Germinal center (tissue), 1 donor: Measurements from ENCODE around the gene SFTA2.
"Not testable (repeated sequence)": the region's sequence is repeated elsewhere in the genome, so short reads cannot be mapped to it uniquely, and the experiment has no call there.

Experiments
- DNase-seq: peaks from one replicate; pipeline ENCODE4 v3.0.0; 2012; ENCODE audit warnings: mixed read lengths, low spot score

Gene SFTA2

DNA sequence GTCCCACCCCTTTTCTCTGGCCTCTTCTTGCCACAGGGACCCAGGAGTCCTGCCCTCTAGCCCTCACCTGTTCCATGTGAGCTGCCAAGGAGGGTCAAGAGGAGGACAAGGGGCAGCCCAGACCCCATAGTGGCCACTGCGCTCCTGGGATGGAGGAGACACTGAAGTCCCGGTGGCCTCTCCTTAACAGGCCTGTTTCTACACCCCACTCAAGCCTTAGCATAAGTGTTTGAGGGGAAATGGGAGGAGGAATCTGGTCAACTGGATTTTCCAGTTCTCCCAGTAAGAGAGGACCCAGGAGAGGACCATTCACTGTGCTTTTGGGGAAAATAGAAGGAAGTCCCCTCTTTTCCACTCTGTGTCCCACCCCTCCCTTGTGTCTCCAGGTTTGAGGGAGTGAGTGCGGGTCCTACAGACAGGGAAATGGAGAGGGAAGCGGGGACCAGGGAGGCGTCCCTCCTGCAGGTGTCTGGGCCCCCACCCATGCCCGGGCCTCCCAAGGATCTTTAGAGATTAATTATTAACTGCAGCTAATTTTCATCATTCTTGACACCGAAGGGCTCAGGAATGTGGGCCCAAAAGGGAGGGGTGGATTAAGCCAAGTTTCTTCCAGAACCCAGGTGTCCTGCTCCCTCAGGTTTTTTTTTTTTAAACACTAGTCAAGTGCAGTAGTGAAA, at the start of gene SFTA2:
Gene SFTA2, minus strand, starts transcription at position 202 of the 677 bp plus-strand sequence. Its CDS starts 74 bp downstream, at position 128.
- DNase-seq, result no peak

DNA sequence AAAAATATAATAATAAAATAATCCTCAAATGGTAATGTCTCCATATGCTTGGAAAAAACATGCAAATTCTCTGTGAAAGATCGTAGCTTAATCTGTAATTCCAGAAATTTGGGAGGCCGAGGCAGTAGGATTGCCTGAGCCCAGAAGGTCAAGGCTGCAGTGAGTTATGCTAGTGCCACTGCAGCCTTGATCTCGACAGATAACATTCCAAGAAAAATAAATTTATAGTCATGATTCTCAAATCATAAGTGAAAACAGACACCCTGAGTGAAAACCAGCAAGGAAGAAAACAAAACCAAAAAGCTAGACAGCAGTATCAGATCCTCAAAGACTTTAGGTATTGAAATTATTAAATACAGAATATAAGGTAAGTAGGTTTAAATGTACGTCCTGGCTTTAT, 47.7 kb upstream of the SFTA2 start:
- no peak for DNase-seq

DNA sequence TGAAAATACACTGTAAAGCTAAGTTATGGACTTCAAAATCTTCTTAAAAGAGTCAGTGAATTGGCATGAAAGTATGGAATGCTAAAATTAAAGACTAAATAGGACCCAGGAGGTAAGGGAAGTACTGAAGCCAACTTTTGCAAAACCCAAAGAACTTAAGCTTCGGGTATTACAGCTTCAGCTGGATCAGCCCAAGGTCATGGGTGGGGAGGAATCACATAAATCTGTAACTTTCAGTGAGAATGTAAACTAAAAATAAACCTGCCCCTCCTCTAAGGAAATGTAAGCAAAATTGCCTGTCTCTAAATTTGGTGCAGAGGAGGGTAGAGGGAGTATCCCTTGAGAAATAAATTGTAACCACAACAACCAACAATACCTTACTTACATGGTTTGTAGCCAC, 47.2 kb upstream of the SFTA2 start:
- DNase-seq, result no peak

DNA sequence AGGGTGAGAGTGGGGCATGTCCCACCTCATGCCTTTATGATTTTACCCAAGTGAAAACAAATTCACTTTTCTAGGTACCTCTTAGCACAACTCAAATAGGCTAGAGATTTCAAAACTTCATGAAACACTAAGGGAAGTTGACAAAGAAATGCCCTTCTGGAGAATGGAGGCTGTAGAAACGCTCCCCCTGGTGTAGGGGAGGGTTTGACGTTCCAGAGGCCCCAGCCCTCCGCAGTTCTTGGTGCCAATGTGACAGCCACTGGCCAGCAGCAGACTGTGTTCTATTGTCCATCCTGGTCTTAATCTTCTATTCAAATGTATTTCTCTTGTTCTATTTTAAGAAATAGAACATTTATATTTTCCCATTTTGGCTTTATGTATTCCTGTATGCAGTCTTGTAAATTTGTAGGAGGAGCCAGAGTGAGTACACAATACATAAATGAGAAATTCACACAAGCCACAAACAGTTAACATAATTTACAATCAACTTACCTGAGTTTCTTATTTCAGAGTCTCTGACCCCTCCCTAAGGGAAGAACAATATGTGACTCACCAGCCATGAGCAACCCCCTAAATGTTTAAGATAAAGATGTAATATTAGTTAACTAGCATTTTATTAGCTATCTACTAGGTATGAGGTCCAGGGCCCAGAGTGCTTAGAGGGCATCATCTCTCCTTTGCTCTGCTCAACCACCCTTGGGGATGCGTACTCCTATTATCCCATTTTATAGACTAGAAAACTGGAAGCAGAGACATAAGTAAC, 42.7 kb upstream of the SFTA2 start:
- DNase-seq, result no peak

DNA sequence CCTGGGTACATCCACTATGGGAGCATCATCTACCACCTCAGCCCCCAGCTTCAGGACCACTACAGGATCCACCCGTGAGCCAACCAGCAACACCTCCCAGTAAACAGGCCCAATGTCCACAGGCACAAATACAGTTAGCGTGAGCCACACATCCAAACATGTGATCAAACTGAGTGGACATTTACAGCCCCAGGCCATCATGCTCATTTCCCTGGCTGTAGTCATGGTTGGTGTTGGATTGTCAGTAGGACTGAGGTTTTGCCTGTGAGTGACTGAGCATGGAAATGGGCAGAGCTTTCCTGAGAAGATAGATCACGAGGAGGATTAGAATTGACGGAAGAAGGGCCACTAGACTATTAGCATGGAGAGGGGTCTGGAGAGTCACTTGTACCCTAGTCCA, 40.8 kb upstream of the SFTA2 start:
- DNase-seq, result no peak

DNA sequence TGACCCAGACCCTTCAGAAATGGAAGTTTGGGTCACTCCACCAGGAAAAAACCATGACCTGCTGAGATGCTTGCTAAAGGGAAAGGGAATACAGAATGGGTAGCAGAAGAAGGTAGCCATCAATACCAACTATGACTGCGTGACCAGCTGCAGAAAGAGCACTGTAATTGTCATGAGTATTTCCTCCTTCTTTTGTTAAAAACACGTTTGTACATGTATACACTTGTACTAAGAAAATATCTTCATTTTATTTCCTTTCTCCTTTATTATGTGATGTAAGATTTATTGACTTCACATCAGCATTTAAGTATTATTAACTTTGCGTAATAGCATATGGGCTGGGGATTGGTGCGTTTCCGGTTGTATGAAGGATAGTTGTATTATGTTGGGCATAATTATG, 39.0 kb upstream of the SFTA2 start:
- DNase-seq, result no peak

DNA sequence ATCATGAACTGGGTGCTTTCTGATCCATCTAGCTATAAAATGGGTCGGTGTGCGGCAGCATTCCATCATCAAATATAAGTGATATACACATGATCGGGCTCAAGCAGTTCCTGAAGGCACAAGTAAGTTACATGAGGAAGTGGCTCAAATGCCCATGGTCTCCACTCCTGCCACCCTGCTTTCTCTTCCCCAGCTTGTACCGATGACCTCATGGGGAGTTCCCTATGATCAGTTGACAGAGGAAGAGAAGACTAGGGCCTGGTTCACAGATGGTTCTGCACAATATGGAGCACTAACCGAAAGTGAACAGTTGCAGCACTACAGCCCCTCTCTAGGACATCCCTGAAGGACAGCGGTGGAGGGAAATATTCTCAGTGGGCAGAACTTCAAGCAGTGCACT, 37.2 kb upstream of the SFTA2 start:
- DNase-seq, result not testable (repeated sequence)

DNA sequence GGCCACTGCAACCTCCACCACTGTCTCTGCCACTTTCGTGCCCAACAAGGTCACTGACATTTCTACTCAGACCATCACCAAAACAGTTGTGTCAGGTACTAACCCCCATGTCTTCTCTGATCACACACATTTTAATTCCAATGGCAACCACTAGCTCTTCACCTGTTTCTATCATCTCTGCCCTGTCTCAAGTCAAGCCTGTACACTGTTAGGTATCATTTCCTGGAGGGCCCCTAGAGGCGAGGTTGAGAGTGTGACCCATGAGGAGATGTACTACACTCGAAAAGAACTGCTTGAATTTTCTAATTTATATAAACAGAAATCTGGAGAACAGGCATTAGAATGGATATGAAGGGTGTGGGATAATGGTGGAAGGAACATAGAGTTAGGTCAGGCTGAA, 34.2 kb upstream of the SFTA2 start:
- DNase-seq, result no peak

DNA sequence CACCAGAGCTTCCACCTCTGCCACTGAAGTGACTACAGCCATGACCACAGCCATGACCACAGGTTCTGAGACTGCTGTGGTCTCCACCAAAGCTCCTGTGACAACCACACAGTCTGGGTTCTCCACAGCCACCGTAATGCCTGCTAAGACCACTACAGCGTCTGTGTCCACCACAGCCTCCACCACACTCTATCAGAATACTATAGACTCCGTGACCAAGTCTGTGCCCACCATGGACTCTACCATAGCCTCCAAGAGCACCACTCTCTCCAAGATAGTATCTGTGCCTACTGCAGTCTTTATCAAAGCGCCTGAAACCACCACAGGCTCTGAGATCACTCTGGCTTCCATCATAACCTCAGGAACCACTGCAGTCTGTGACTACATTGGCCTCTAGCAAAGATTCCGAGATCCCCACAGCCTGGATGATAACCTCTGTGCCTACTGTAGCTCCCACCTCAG, 33.2 kb upstream of the SFTA2 start:
- no peak for DNase-seq

DNA sequence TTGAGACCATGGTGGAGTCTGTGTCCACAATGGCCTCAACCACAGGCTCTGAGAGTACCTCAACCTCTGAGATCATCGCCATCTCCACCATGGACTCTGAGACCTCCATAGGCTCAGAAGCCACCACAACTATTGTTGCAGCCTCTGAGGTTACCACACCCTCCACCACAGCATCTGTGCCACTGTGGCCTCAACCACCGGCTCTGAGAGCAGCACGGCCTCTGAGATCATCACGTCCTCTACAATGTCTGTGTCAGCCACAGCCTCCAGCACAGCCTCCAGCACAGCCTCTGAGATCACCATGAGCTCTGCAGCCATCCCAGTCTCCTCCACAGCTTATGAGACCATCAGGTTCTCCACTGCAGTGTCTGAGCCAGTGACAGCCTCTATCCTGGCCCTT, 32.1 kb upstream of the SFTA2 start:
- no peak for DNase-seq

DNA sequence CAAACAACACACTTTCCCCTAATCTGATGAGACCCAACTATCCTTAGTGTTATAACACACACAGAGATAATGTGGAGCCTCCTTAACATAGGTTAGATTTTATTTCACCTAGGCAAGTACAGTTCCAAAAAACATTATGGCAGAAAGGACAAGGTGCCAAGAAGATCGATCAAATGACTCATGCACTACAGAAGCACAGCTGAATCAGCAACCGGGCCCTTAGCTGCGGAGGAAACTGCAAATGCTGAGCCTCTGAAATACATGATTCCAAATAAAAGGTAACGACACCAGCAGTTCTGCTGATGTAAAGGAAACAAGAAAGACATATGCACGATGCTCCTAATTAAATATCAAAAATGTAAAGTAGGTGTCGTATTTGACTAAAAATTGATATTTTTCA, 31.7 kb upstream of the SFTA2 start:
- no peak for DNase-seq

DNA sequence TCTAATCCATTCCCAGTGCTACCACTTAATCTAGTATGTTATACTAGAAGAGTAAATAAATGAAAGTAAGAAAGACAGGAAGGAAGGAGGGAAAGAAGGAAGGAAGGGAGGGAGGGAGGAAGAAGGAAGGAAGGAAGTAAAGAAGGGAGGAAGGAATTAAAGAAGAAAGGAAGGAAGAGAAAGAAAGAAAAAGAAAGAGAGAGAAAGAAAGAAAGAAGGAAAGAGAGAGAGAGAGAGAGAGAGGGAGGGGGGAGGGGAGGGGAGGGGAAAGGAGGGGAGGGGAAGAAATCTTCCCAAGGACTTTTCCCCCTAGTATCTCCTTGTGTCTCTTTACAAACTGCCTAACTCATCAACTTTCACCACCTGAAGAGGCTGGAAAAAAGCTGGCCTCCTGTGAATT, 30.7 kb upstream of the SFTA2 start:
- no peak for DNase-seq

DNA sequence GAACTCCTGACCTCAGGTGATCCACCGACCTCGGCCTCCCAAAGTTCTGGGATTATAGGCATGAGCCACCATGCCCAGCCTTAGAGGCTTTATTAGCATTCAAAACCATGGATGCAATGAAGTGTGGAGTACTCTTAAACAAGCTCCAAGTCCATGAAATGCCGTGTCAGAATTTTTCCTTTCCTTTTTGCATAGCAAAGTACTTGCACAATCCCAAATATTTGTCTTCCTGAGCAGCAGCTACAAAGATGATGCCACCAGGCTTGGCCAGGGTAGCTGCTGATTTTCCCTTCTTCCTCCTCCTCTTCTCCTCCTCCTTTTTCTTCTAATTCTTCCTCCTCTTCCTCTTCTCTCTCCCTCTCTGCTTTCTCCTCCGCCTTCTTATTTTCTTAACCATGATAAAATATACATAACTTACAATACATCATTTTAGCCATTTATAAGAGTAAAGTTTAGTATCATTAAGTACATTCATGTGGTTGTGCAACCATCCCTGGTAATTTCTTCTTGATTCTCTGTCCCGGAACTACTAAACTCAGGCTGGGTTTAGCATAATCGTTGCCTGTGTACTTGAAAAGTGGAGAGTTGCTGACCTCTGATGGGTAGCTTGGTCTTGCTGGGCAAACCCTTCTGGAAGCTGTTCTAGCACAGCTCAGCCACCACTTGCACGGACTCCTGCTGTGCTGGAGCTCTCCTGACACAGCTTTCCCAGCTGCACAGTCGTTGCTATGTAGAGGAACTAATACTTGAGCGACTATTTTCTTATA, 29.1 kb upstream of the SFTA2 start:
- DNase-seq, result no peak

DNA sequence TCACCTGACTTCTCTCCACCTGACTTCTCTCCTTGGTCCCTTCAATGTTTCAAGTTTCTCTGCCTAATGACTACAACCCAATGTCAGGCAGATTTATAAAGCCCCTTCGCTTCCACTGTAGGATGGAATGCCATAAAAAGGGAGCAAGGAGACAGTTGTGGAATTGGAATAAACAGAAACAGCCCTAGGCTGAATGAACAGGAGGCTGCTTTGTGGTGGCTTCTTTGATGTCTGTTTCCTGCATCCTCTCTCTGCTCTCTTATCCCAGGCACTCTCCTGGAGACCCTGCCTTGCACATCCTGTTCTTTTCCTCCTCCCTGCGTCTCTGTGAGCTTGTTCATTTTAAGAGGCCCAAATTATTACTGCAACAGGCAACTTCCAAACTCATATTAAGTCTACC, 25.7 kb upstream of the SFTA2 start:
- DNase-seq, result no peak

DNA sequence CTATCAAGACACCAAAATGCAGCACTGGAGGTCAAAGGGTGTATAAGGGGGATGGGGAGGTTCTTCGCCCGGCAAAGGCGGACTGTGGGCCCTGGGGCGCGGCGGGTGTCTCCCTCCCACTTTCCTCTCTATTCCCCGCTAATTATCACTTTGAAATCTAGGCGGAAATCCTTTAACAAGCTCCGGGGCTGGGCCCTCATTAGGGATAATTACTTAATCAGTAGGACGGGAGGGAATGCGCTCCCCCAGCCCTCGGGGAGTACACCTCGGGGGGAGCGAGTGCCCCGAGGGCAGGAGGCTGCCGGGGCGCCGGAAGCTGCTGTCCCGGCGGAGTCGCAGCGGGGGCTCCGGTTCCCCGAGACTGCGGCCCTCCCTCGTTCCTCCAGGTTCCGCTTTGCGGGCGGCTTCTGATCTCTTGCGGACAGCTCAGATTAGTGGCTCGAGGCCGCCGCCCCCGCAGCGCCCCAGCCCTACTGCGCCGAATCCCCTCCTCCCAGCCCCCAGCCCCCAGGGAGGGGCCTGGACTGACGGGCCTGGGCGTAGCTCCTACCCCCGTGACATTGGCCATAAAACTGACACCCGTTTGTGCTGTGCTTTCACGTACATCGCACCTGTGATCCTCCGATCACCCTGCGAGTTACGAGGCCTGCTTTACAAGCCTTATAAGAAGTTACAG, 23.5 kb upstream of the SFTA2 start:
- peak; percentile 83 for DNase-seq

DNA sequence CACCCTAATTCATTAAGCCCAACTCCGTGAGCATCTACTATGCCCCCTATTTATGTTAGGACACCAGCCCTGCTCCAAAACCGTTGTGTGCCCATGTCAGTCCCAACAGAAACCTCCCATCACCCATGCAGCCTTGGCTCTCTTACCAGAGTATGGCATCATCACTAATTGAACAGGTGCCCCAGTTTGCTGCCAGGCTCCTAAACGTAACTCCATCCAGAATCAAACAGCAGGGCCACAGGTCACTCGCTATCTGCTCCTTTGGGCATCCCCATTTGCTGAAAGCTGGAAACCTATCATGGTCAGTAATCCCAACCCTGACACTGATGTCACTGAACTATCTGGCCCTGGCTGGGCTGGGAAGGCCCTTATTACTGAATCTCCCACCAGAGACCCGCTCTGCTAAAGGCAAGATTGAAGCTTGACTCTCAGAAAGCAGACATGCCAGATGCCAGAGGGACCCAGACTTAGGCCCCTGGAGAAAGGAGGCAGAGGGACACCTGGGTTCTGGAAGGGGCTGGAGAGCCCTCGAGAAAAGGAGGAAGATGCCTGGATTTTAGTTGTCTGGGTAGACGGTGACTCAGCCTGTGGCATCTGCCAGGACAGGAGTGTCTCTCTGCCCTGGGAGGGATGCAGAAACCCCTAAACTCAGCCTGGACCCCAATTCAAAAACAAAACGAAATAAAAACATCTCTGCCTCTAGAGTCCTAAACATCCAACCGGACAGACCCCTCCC, 22.8 kb upstream of the SFTA2 start:
- no peak for DNase-seq

DNA sequence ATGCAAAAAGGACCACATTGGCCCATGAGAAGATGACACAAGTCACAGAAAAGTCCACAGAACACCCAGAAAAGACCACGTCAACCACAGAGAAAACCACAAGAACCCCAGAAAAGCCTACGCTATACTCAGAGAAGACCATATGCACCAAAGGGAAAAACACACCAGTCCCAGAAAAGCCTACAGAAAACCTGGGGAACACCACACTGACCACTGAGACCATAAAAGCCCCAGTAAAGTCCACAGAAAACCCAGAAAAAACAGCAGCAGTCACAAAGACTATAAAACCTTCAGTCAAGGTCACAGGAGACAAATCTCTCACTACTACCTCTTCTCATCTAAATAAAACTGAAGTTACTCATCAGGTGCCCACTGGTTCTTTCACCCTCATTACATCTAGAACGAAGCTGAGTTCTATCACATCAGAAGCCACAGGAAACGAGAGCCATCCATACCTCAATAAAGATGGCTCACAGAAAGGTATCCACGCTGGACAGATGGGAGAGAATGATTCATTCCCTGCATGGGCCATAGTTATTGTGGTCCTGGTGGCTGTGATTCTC, 20.0 kb upstream of the SFTA2 start:
- DNase-seq, result no peak

DNA sequence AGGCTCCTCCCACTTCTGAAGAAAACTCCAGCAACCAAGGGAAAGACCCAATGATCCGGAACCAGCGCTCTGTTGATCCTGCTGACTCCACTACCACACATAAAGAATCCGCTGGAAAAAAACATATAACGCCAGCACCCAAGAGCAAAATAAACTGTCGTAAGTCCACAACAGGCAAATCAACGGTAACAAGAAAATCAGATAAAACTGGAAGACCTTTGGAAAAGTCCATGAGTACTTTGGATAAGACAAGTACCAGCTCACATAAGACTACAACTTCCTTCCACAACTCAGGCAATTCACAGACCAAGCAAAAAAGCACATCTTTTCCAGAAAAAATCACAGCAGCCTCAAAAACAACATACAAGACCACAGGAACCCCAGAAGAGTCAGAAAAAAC, 16.8 kb upstream of the SFTA2 start:
- DNase-seq, result no peak

DNA sequence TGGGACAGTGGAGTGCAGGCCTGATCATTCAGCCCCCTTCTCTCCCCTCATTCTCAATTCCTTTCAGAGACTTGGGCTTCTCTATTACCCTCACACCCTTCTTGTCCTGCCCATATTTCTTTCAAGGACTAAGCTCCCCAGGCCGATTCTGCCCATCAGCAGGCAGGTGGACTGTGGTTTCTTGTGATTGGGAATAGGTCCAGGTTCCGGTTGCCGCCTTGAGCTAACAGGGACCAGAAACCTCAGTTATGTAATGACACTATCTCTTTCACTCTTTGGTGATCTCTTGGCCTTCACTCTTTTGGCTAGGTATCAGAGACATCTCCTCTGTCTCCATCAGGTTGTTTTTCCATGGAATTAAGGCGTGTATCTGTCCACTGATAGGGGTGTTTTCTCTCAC, 15.3 kb upstream of the SFTA2 start:
- DNase-seq, result no peak

DNA sequence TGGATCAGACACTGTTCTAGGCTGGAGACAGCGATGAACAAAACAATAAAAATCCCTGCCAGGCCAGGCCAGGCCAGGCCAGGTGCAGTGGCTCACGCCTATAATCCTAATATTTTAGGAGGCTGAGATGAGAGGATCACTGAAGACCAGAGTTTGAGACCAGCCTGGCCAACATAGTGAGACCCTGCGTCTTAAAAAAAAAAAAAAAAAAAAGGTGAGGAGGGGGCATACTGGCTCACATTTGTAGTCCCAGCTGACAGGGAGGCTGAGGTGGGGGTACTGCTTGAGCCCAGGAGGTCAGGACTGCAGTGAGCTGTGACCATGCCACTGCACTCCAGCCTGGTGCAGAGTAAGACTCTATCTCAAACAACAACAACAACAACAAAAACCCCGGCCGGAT, 13.3 kb upstream of the SFTA2 start:
- no peak for DNase-seq

DNA sequence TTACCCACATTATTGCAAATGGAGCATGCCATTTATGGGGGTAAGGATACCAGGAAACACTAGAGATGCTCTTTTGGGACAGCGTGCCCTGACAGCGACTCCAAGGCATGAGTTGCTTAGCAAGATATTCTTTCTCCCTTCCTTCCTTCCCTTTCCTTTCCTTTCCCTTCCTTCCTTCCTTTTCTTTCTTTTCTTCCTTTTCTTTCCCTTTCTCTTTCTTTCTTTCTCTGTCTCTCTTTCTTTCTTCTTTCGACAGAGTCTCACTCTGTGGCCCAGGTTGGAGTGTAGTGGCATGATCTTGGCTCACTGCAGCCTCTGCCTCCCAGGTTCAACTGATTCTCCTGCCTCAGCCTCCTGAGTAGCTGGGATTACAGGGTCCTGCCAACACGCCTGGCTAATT, 12.1 kb upstream of the SFTA2 start:
- no peak for DNase-seq
